SU-DHL-6 (cell line): ENCODE measurements around the gene TRAPPC8.
"Not testable (repeated sequence)": the region's sequence is repeated elsewhere in the genome, so short reads cannot be mapped to it uniquely, and the experiment has no call there.

Experiments used
- H2AFZ ChIP-seq: fragments of 200-600 bp; sonication (generic); 2 replicates; pipeline ENCODE4 v1.6.1; 2014; ENCODE audit warnings: low read depth, mild to moderate bottlenecking, moderate library complexity, mixed read lengths, antibody characterized with exemption, low read length; ENCODE audit not compliant: severe bottlenecking
- H3F3A ChIP-seq: fragments of 200-600 bp; shearing (Covaris generic); 2 replicates; pipeline ENCODE4 v1.6.0; 2016; ENCODE audit warnings: antibody characterized with exemption, mild to moderate bottlenecking; ENCODE audit not compliant: insufficient read depth
- H3K27ac ChIP-seq: fragments of 200-600 bp; sonication (generic); 2 replicates; pipeline ENCODE4 v1.5.1; 2016; ENCODE audit warnings: low read depth, mild to moderate bottlenecking, low read length, moderate library complexity, mixed read lengths
- H3K27me3 ChIP-seq: fragments of 200-600 bp; sonication (generic), shearing (Covaris generic); 2 replicates; pipeline ENCODE4 v1.6.0; 2014; ENCODE audit warnings: mild to moderate bottlenecking, low read length
- H3K36me3 ChIP-seq: fragments of 200-600 bp; sonication (generic); 2 replicates; pipeline ENCODE4 v1.6.1; 2014; ENCODE audit warnings: mild to moderate bottlenecking, low read length, mixed read lengths
- H3K4me2 ChIP-seq: fragments of 300-600, 200-600 bp; shearing (Covaris generic), sonication (generic); 2 replicates; pipeline ENCODE4 v1.6.0; 2014; ENCODE audit warnings: low read length, low read depth, mild to moderate bottlenecking; ENCODE audit not compliant: poor library complexity, severe bottlenecking
- H3K4me3 ChIP-seq: fragments of 200-600 bp; sonication (generic); 2 replicates; pipeline ENCODE4 v1.5.1; 2014; ENCODE audit warnings: antibody characterized with exemption, low read length, mild to moderate bottlenecking, mixed read lengths; ENCODE audit not compliant: insufficient read depth, poor library complexity, severe bottlenecking
- H3K79me2 ChIP-seq: fragments of 200-600 bp; sonication (generic); 2 replicates; pipeline ENCODE4 v1.6.1; 2014; ENCODE audit warnings: mild to moderate bottlenecking, low read length, moderate library complexity; ENCODE audit not compliant: insufficient read depth
- H3K9ac ChIP-seq: fragments of 200-600 bp; sonication (generic); 2 replicates; pipeline ENCODE4 v1.7.0; 2014; ENCODE audit warnings: mild to moderate bottlenecking, low read length
- H3K9me2 ChIP-seq: fragments of 200-600 bp; sonication (generic); replicated peaks from 2 replicates; pipeline ENCODE4 v1.6.1; 2014; ENCODE audit warnings: low read length; ENCODE audit not compliant: insufficient read depth
- H3K9me3 ChIP-seq: fragments of 200-600 bp; sonication (generic); 2 replicates; pipeline ENCODE4 v1.6.1; 2014; ENCODE audit warnings: low read length, mixed read lengths; ENCODE audit not compliant: insufficient read depth
- H4K20me1 ChIP-seq: fragments of 200-600 bp; sonication (generic); 2 replicates; pipeline ENCODE4 v1.6.1; 2014; ENCODE audit warnings: low read depth, mild to moderate bottlenecking, antibody characterized with exemption, low read length, moderate library complexity, mixed read lengths
- EZH2phosphoT487 ChIP-seq: fragments of 200-600 bp; sonication (generic), shearing (Covaris generic); conservative IDR thresholded peaks from 2 replicates; pipeline ENCODE4 v1.6.1; 2018; ENCODE audit warnings: mild to moderate bottlenecking, antibody characterized with exemption, low read length, moderate library complexity, mixed read lengths
- TF ChIP-seq, protein P1 (sequence below): fragments of 200-600 bp; sonication (generic); IDR thresholded peaks from one replicate; pipeline ENCODE4 v1.5.1; 2017; ENCODE audit warnings: antibody characterized with exemption, mild to moderate bottlenecking, low read length, moderate library complexity; ENCODE audit not compliant: insufficient read depth, poor library complexity, severe bottlenecking

The TRAPPC8 gene

DNA sequence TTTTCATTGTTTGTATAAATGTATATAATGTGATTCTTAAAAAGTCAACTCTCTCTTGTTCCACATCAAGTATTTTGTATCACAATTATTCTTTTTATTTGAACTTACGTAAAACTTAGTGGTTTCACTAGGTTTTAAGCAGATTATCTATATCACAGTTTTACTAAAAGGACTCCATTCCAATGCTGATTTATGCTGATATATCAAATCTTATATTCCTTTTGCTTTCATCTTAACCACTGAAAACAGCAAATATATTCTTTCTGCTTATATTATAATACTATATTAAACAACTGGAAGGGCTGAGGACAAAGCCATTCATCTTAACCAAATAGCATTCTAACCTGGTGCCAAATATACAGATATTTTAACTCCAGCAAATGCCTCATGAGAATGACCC is 24.2 kb downstream of the TRAPPC8 start:
- H3K9me3 ChIP-seq: no peaks in the 10 kb centered on the region
- H2AFZ ChIP-seq: no peak overlapping the region
- TF ChIP-seq, protein P1, sequence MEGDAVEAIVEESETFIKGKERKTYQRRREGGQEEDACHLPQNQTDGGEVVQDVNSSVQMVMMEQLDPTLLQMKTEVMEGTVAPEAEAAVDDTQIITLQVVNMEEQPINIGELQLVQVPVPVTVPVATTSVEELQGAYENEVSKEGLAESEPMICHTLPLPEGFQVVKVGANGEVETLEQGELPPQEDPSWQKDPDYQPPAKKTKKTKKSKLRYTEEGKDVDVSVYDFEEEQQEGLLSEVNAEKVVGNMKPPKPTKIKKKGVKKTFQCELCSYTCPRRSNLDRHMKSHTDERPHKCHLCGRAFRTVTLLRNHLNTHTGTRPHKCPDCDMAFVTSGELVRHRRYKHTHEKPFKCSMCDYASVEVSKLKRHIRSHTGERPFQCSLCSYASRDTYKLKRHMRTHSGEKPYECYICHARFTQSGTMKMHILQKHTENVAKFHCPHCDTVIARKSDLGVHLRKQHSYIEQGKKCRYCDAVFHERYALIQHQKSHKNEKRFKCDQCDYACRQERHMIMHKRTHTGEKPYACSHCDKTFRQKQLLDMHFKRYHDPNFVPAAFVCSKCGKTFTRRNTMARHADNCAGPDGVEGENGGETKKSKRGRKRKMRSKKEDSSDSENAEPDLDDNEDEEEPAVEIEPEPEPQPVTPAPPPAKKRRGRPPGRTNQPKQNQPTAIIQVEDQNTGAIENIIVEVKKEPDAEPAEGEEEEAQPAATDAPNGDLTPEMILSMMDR: no peak
- TF ChIP-seq EZH2phosphoT487: no peak
- no peaks in the 10 kb centered on the region for H3K9me2 ChIP-seq
- no peaks in the 10 kb centered on the region for H3K27me3 ChIP-seq
- H3K79me2 ChIP-seq: peaks cover 69% of the 10 kb centered on the region
- no peak overlapping the region for H3K9ac ChIP-seq
- no peak overlapping the region for H3K4me3 ChIP-seq
- H3K27ac ChIP-seq: no peak overlapping the region
- H3F3A ChIP-seq: 0 out of 2 replicates have a peak, but pooled peaks cover 4% of the 10 kb centered on the region
- H4K20me1 ChIP-seq: 0 out of 2 replicates have a peak, but pooled peaks cover 3% of the 10 kb centered on the region
- H3K36me3 ChIP-seq: peaks cover 28% of the 10 kb centered on the region; the same call in 1 of the 2 replicates
- no peak overlapping the region for H3K4me2 ChIP-seq

DNA sequence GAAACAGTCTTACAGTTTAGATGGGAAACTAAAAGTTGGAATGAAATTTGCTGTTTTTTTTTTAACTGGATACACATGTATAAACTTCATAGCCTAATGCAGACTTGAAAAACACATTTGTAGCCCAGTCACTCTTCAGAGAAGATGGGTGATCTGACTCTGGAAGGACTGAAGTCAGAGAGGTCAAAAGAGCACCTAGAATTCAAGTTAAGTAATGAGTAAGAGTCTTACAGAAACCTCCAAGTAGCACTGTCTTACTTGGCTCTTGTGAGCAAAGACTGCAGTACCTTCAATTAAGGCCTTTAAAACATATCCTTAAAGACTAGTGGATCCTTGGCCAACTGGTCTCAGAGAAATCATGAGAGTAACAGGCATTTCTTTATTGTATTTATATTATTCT is 41.9 kb downstream of the TRAPPC8 start:
- Histone ChIP-seq H3F3A (no peaks in the 10 kb centered on the region), H4K20me1 (no peaks in the 10 kb centered on the region; the same call in 1 of the 2 replicates), H3K9ac (no peak overlapping the region), H3K4me3 (no peak overlapping the region), H3K9me2 (no peaks in the 10 kb centered on the region), H3K9me3 (no peaks in the 10 kb centered on the region), H3K36me3 (peaks cover 38% of the 10 kb centered on the region), H3K79me2 (no peaks in the 10 kb centered on the region), H3K27ac (no peak overlapping the region), H2AFZ (no peak overlapping the region), H3K4me2 (no peak overlapping the region), H3K27me3 (no peaks in the 10 kb centered on the region)
- TF ChIP-seq, protein P1: no peak
- no peak for TF ChIP-seq EZH2phosphoT487

GRCh38 chr18:31899771-31900170 is 43.2 kb downstream of the TRAPPC8 start:
- not testable (repeated sequence) for H3K4me2 ChIP-seq, H4K20me1 ChIP-seq, H3K4me3 ChIP-seq, H3K9me2 ChIP-seq, H3K27me3 ChIP-seq, H3K79me2 ChIP-seq, H3K9ac ChIP-seq, H3K27ac ChIP-seq, H3K9me3 ChIP-seq, H2AFZ ChIP-seq, H3F3A ChIP-seq
- H3K36me3 ChIP-seq: peaks cover 42% of the 10 kb centered on the region

DNA sequence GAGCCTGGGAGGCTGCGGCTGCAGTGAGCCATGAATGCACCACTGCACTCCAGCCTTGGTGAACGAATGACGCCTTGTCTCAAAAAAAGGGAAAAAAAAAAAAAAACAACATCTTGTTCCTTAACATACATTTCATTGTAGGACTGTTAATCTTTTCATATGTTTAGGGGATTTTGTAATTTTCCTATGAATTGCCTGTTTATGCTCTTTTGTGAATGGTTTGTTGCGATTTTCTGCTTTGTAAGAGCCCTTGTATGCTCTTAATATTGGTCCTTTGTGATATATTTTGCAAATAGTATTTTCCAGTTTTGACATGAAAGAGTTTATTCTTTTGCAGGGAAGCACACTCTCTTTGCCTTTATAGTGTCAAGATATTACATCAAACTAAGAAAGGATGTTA is 50.0 kb downstream of the TRAPPC8 start:
- H3K9me2 ChIP-seq: no peaks in the 10 kb centered on the region
- TF ChIP-seq EZH2phosphoT487: no peak
- TF ChIP-seq, protein P1: no peak
- H2AFZ ChIP-seq: no peak overlapping the region
- H3K4me2 ChIP-seq: no peak overlapping the region
- no peaks in the 10 kb centered on the region for H3K27me3 ChIP-seq
- H3F3A ChIP-seq: no peaks in the 10 kb centered on the region; the same call in 1 of the 2 replicates
- no peak overlapping the region for H3K27ac ChIP-seq
- H3K79me2 ChIP-seq: no peaks in the 10 kb centered on the region
- H3K9ac ChIP-seq: no peak overlapping the region
- H4K20me1 ChIP-seq: no peaks in the 10 kb centered on the region; the same call in 1 of the 2 replicates
- H3K9me3 ChIP-seq: no peaks in the 10 kb centered on the region
- H3K36me3 ChIP-seq: peaks cover 49% of the 10 kb centered on the region
- no peak overlapping the region for H3K4me3 ChIP-seq
